Breast epithelium (tissue), 3 donors: ENCODE measurements around the gene RPL7L1.

Experiments used
- CTCF ChIP-seq, 3 donors: fragments of 450-650 bp; IDR thresholded peaks; one replicate each; pipeline ENCODE4 v1.5.1; 2016 to 2017; ENCODE audit warnings: antibody characterized with exemption in 3 of 3, mild to moderate bottlenecking in 3 of 3, moderate library complexity in 3 of 3
- POLR2A ChIP-seq: fragments of 450-650 bp; IDR thresholded peaks from one replicate; pipeline ENCODE4 v1.6.1; 2016; ENCODE audit warnings: antibody characterized with exemption, mild to moderate bottlenecking, moderate library complexity
- POLR2AphosphoS5 ChIP-seq, 3 donors: sonication (generic); formaldehyde crosslinking; IDR thresholded peaks; one replicate each; pipeline ENCODE4 v1.6.1; 2017; ENCODE audit warnings: antibody characterized with exemption in 3 of 3

- TF ChIP-seq CTCF (IDR thresholded peaks at IDR 0.05) (no peak), POLR2AphosphoS5 (IDR thresholded peaks at IDR 0.05) (no peak), POLR2A (no peak)
These were observed 48.2 kb upstream of the RPL7L1 start for GRCh38 chr6:42831237-42831636.
